ENCODE results near the gene CELA2A.

CELA2A gene

DNA sequence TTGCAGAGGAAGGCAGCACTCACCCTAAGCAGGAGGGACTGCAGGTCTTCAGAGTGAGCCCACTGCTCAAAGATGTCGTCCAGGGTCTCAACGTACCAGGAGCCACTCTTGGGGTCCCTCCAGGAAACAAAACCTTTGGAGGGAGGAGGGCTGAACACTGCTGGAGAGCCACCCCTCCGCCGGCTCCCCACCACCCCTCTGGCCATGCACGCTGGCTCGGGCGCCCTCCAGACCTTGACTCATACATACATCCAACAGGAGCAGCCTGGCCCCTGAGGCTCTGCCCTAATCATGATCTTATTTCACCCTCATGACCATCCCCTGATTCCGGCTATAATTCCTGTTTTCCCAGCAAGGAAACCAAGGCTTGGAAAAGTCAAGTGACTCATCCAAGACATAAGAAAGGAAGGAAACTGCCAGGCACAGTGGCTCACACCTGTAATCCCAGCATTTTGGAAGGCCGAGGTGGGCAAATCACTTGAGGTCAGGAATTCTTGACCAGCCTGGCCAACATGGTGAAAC lies 37.4 kb downstream of the CELA2A start:
- H3K9ac ChIP-seq (ENCODE audit: low read length): no peak overlapping the region
- no peaks in the 10 kb centered on the region for H3K79me1 ChIP-seq (ENCODE audit: low read length)
- no peak overlapping the region for H3K56ac ChIP-seq (ENCODE audit: low read length)
- no peak overlapping the region for H3K27ac ChIP-seq (ENCODE audit: low read depth, low read length)
- no peak overlapping the region for H3K4ac ChIP-seq (ENCODE audit: low read depth, low read length)
- H3K36me3 ChIP-seq (ENCODE audit: control insufficient read depth, insufficient read depth, low read length): peaks cover 2% of the 10 kb centered on the region
- H2BK5ac ChIP-seq (ENCODE audit: low read length): no peak overlapping the region
- H2BK15ac ChIP-seq (replicated peaks; ENCODE audit: low read depth): no peak overlapping the region
- H3K79me2 ChIP-seq (ENCODE audit: control insufficient read depth, insufficient read depth, low read length): no peaks in the 10 kb centered on the region
- H3K27me3 ChIP-seq (ENCODE audit: insufficient read depth, low read length, poor library complexity): no peaks in the 10 kb centered on the region
- no peak overlapping the region for H3K4me3 ChIP-seq (ENCODE audit: low read length)
- H3K23ac ChIP-seq (ENCODE audit: low read length): no peak overlapping the region
- DNase-seq: no peak
- H3K18ac ChIP-seq (ENCODE audit: low read length): no peak overlapping the region
- peaks cover 3% of the 10 kb centered on the region for H3K4me1 ChIP-seq (ENCODE audit: control insufficient read depth, low read depth, low read length)
- H2AK5ac ChIP-seq (ENCODE audit: low read length): no peak overlapping the region
- no peak overlapping the region for H3K4me2 ChIP-seq (ENCODE audit: low read length)
- no peak overlapping the region for H4K8ac ChIP-seq (ENCODE audit: low read depth, low read length)
- no CpG with 5 or more reads among the region's 9 CpGs for WGBS (ENCODE audit: extremely low coverage, insufficient coverage, low lambda C conversion rate)
- H2BK120ac ChIP-seq (ENCODE audit: low read depth, low read length): no peak overlapping the region
- H4K5ac ChIP-seq (ENCODE audit: low read length): no peak overlapping the region

DNA sequence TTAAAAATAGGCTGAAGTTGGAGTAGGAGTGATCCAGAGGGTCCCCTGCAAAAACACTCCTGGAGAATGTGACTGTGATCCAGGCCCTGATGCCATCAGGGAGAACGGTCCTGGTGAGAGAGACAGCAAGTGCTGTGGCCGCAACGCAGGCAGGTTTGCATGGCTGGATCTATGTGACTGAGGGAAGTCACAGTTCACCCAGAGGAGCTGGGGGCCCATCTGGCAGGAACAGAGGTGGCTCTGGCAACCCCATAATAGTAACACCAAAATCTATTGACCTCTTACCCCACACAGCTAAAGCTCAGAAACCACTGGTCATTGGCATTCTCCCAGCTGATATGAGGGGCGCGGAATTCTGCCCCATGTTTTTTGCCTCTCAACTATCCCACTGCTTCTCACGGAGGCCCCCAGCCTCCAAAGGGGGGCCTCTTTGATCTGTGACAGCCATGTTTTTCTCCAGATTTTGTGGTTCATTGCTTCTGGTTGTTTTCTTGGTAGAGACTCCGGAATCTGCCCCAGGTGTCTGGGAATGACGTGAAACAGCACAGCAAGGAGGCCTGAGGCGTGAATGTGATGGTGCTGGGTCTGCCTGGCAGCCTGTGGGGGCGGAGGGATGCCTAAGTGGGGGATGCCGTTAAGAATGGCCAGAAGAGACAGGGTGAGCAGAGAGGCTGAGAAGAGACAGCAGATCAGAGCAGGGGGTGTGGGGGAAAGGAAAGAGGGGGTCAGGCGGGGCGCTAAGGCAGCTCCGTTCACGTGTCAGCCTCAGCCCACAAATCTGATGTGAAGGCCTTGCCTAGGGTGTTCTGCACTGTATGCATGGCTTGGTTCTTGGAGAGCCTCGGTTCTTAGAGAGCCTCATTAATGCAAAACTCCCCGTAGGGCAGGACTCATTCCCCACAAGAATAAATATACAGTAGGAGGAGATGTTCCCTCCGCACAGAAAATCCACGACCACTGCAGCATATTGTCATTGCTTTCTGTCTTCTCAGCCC lies 43.9 kb downstream of the CELA2A start:
- no peak overlapping the region for H2BK120ac ChIP-seq (ENCODE audit: low read depth, low read length)
- no peak overlapping the region for H3K4me2 ChIP-seq (ENCODE audit: low read length)
- H3K27ac ChIP-seq (ENCODE audit: low read depth, low read length): no peak overlapping the region
- no peaks in the 10 kb centered on the region for H3K79me1 ChIP-seq (ENCODE audit: low read length)
- no peak overlapping the region for H4K5ac ChIP-seq (ENCODE audit: low read length)
- no peak overlapping the region for H3K9ac ChIP-seq (ENCODE audit: low read length)
- no peak for DNase-seq
- no peak overlapping the region for H4K8ac ChIP-seq (ENCODE audit: low read depth, low read length)
- H2BK15ac ChIP-seq (replicated peaks; ENCODE audit: low read depth): no peak overlapping the region
- no peak overlapping the region for H3K23ac ChIP-seq (ENCODE audit: low read length)
- no peaks in the 10 kb centered on the region for H3K79me2 ChIP-seq (ENCODE audit: control insufficient read depth, insufficient read depth, low read length)
- no peaks in the 10 kb centered on the region for H3K27me3 ChIP-seq (ENCODE audit: insufficient read depth, low read length, poor library complexity)
- no peak overlapping the region for H3K56ac ChIP-seq (ENCODE audit: low read length)
- no CpG with 5 or more reads among the region's 19 CpGs for WGBS (ENCODE audit: extremely low coverage, insufficient coverage, low lambda C conversion rate)
- no peaks in the 10 kb centered on the region for H3K36me3 ChIP-seq (ENCODE audit: control insufficient read depth, insufficient read depth, low read length)
- peaks cover 3% of the 10 kb centered on the region for H3K4me1 ChIP-seq (ENCODE audit: control insufficient read depth, low read depth, low read length)
- H3K4ac ChIP-seq (ENCODE audit: low read depth, low read length): no peak overlapping the region
- no peak overlapping the region for H3K18ac ChIP-seq (ENCODE audit: low read length)
- H3K4me3 ChIP-seq (ENCODE audit: low read length): no peak overlapping the region
- H2BK5ac ChIP-seq (ENCODE audit: low read length): no peak overlapping the region
- H2AK5ac ChIP-seq (ENCODE audit: low read length): no peak overlapping the region

DNA sequence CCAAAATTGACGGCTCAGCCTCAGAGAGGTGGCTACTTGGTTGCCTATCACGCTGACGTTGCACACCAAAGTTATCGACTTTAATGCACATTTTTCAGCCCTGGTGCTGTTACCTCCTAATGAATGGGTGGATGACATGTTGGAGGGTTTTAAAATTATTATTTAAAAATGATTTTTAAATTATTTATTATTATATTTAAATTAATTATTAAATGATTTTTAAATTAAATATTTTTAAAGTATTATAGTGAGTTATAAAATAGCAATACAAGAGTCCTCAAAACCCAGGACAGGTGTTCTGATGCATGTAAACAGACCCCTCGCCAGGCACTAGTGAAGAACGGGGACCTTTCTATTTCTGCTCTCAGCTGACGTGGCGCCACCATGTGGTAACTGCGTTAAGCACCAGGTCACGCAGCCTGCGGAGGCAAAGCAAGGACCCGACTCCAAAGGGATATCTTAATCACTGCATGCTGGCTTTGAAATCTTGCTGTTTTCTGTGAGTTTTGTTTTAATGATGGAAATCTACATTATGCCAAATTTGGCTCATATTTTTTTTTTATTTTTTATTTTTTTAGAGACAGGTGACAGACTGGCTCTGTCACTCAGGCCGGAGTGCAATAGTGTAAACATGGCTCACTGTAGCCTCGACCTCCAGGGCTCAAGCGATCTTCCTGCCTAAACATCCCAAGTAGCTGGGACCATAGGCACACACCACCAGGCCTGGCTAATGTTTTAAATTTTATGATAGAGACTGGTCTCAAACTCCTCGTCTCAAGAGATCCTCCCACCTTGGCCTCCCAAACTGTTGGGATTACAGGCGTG lies 44.9 kb downstream of the CELA2A start:
- peak; percentile 73 for DNase-seq
- Histone ChIP-seq H3K4ac (ENCODE audit: low read depth, low read length) (no peak overlapping the region), H3K79me1 (ENCODE audit: low read length) (no peaks in the 10 kb centered on the region), H3K79me2 (ENCODE audit: control insufficient read depth, insufficient read depth, low read length) (no peaks in the 10 kb centered on the region), H2BK15ac (replicated peaks; ENCODE audit: low read depth) (no peak overlapping the region), H2BK5ac (ENCODE audit: low read length) (no peak overlapping the region), H3K27ac (ENCODE audit: low read depth, low read length) (no peak overlapping the region), H3K56ac (ENCODE audit: low read length) (no peak overlapping the region), H4K8ac (ENCODE audit: low read depth, low read length) (no peak overlapping the region), H4K5ac (ENCODE audit: low read length) (no peak overlapping the region), H3K36me3 (ENCODE audit: control insufficient read depth, insufficient read depth, low read length) (no peaks in the 10 kb centered on the region), H3K9ac (ENCODE audit: low read length) (no peak overlapping the region), H2AK5ac (ENCODE audit: low read length) (no peak overlapping the region), H3K4me2 (ENCODE audit: low read length) (no peak overlapping the region), H3K27me3 (ENCODE audit: insufficient read depth, low read length, poor library complexity) (no peaks in the 10 kb centered on the region), H3K4me1 (ENCODE audit: control insufficient read depth, low read depth, low read length) (no peaks in the 10 kb centered on the region), H3K23ac (ENCODE audit: low read length) (no peak overlapping the region), H3K18ac (ENCODE audit: low read length) (no peak overlapping the region), H2BK120ac (ENCODE audit: low read depth, low read length) (no peak overlapping the region), H3K4me3 (ENCODE audit: low read length) (no peak overlapping the region)
- no CpG with 5 or more reads among the region's 17 CpGs for WGBS (ENCODE audit: extremely low coverage, insufficient coverage, low lambda C conversion rate)

DNA sequence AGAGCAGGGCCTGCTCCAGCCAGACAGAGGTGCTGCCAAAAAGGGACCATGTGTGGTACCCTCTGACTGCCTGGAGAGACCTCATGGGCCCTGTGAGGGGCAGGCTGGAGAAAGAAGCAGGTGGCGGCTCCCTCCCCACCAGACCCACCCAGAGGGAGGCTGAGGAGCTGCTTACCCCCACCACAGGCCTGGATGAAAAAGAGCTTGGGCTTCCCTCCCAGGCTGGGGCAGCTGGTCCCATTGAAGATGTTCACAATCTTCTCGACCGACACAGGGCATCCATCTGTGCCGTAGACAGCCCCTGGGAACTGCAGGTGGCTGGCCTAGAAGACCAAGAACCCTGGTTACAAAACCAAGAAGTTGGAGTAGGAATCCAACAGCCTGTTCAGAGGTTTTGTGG lies 47.9 kb downstream of the CELA2A start:
- no peak overlapping the region for H3K9ac ChIP-seq (ENCODE audit: low read length)

DNA sequence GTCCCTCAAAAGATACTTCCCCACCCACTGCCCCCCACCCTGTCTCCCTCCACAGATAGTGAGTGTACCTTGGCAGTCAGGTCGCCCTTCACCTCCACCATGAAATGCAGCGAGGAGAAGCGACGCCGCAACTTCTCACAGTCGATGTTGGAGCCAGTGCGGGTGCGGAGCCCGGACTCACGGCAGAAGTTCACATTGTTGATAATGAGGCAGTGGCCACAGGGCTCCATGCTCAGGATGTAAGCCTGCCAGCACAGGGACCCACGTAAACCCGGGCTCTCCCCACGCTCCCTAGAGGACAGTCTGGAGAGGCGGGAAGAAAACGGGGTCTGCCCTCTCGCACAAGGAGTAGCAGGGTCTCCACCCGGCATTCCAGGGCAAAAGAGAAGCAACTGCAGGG lies 50.3 kb downstream of the CELA2A start:
- Histone ChIP-seq H2AK5ac (ENCODE audit: low read length) (no peak overlapping the region), H4K5ac (ENCODE audit: low read length) (no peak overlapping the region), H3K36me3 (ENCODE audit: control insufficient read depth, insufficient read depth, low read length) (no peaks in the 10 kb centered on the region), H3K4me1 (ENCODE audit: control insufficient read depth, low read depth, low read length) (peaks cover 4% of the 10 kb centered on the region), H3K18ac (ENCODE audit: low read length) (no peak overlapping the region), H3K4me3 (ENCODE audit: low read length) (no peak overlapping the region), H3K9ac (ENCODE audit: low read length) (no peak overlapping the region), H3K23ac (ENCODE audit: low read length) (no peak overlapping the region), H3K56ac (ENCODE audit: low read length) (no peak overlapping the region), H3K27me3 (ENCODE audit: insufficient read depth, low read length, poor library complexity) (no peaks in the 10 kb centered on the region), H3K79me1 (ENCODE audit: low read length) (no peaks in the 10 kb centered on the region), H3K27ac (ENCODE audit: low read depth, low read length) (no peak overlapping the region), H3K79me2 (ENCODE audit: control insufficient read depth, insufficient read depth, low read length) (no peaks in the 10 kb centered on the region), H2BK120ac (ENCODE audit: low read depth, low read length) (no peak overlapping the region), H4K8ac (ENCODE audit: low read depth, low read length) (no peak overlapping the region), H3K4me2 (ENCODE audit: low read length) (no peak overlapping the region), H3K4ac (ENCODE audit: low read depth, low read length) (no peak overlapping the region), H2BK5ac (ENCODE audit: low read length) (no peak overlapping the region), H2BK15ac (replicated peaks; ENCODE audit: low read depth) (no peak overlapping the region)
- WGBS (ENCODE audit: extremely low coverage, insufficient coverage, low lambda C conversion rate): no CpG with 5 or more reads among the region's 17 CpGs
- no peak for DNase-seq

More for the DNA sequence above, 47.9 kb downstream of the CELA2A start:
- Histone ChIP-seq H3K79me2 (ENCODE audit: control insufficient read depth, insufficient read depth, low read length) (no peaks in the 10 kb centered on the region), H2BK120ac (ENCODE audit: low read depth, low read length) (no peak overlapping the region), H3K18ac (ENCODE audit: low read length) (no peak overlapping the region), H3K4ac (ENCODE audit: low read depth, low read length) (no peak overlapping the region), H2BK15ac (replicated peaks; ENCODE audit: low read depth) (no peak overlapping the region), H3K23ac (ENCODE audit: low read length) (no peak overlapping the region), H3K79me1 (ENCODE audit: low read length) (no peaks in the 10 kb centered on the region), H3K27me3 (ENCODE audit: insufficient read depth, low read length, poor library complexity) (no peaks in the 10 kb centered on the region), H3K4me3 (ENCODE audit: low read length) (no peak overlapping the region), H2AK5ac (ENCODE audit: low read length) (no peak overlapping the region), H3K36me3 (ENCODE audit: control insufficient read depth, insufficient read depth, low read length) (no peaks in the 10 kb centered on the region), H3K27ac (ENCODE audit: low read depth, low read length) (no peak overlapping the region), H4K8ac (ENCODE audit: low read depth, low read length) (no peak overlapping the region), H2BK5ac (ENCODE audit: low read length) (no peak overlapping the region), H4K5ac (ENCODE audit: low read length) (no peak overlapping the region), H3K56ac (ENCODE audit: low read length) (no peak overlapping the region), H3K4me2 (ENCODE audit: low read length) (no peak overlapping the region), H3K4me1 (ENCODE audit: control insufficient read depth, low read depth, low read length) (peaks cover 4% of the 10 kb centered on the region)
- no peak for DNase-seq
- no CpG with 5 or more reads among the region's 4 CpGs for WGBS (ENCODE audit: extremely low coverage, insufficient coverage, low lambda C conversion rate)

All from mesendoderm (in vitro differentiated cells).